ENCODE measurements around the gene NIP7. TPM values are rescaled to one million over a fixed set of nuclear protein-coding genes. Genes with fewer than 3 reads are reported as not detected.

NIP7 gene
- total RNA-seq, 6 experiments from 2014 or later = 34.7 to 43.5 (median 37.1) TPM

- H3K4me1 Mint-ChIP-seq (ENCODE audit: low read depth) = peaks cover 6% of the 10 kb centered on the region; the same call in 1 of the 2 replicates
- H3K36me3 Mint-ChIP-seq (ENCODE audit: low read depth) = peaks cover 11% of the 10 kb centered on the region; the same call in 1 of the 2 replicates
- no peak for DNase-seq
- no peak for TF ChIP-seq CTCF (IDR thresholded peaks at IDR 0.05)
- no peaks in the 10 kb centered on the region; the same call in 1 of the 2 replicates for H3K27me3 Mint-ChIP-seq (ENCODE audit: insufficient read depth)
- H3K4me3 Mint-ChIP-seq = no peak overlapping the region
- no peak overlapping the region for H3K27ac Mint-ChIP-seq
- no peaks in the 10 kb centered on the region for H3K9me3 Mint-ChIP-seq
These were observed 38.4 kb upstream of the NIP7 start for GRCh38 chr16:69301187-69301586.

DNA sequence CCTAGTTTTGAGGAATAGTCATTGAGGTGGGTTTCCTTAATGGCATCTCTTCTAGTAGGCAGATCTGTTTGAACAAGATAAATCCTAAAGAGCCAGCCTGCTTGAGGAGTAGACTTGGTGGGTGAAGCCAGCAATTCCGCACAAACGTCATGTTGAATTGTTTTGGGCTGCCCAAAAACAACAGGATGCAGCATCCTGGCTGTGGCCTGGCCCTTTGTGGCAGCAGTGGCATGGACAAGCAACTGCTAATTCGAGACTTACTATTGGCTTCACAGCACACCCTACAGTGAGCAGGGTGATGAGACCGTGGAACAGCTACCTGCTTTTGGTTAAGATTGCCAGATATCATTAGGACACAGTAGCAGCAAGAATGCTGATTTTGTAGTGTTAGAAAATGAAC is 37.7 kb upstream of the NIP7 start:
- Mint-ChIP-seq H3K4me1 (ENCODE audit: low read depth) (peaks cover 9% of the 10 kb centered on the region; the same call in 1 of the 2 replicates), H3K27me3 (ENCODE audit: insufficient read depth) (no peaks in the 10 kb centered on the region; the same call in 1 of the 2 replicates), H3K27ac (no peak overlapping the region), H3K4me3 (no peak overlapping the region), H3K9me3 (no peaks in the 10 kb centered on the region), H3K36me3 (ENCODE audit: low read depth) (peaks cover 11% of the 10 kb centered on the region; the same call in 1 of the 2 replicates)
- TF ChIP-seq CTCF (IDR thresholded peaks at IDR 0.05) = no peak
- no peak for DNase-seq

- Mint-ChIP-seq H3K27ac (no peak overlapping the region), H3K4me1 (ENCODE audit: low read depth) (peaks cover 9% of the 10 kb centered on the region; the same call in 1 of the 2 replicates), H3K9me3 (no peaks in the 10 kb centered on the region), H3K27me3 (ENCODE audit: insufficient read depth) (no peaks in the 10 kb centered on the region; the same call in 1 of the 2 replicates), H3K36me3 (ENCODE audit: low read depth) (peaks cover 11% of the 10 kb centered on the region; the same call in 1 of the 2 replicates), H3K4me3 (no peak overlapping the region)
- TF ChIP-seq CTCF (IDR thresholded peaks at IDR 0.05) = no peak
- no peak for DNase-seq
These were observed 37.3 kb upstream of the NIP7 start for GRCh38 chr16:69302301-69302700.

DNA sequence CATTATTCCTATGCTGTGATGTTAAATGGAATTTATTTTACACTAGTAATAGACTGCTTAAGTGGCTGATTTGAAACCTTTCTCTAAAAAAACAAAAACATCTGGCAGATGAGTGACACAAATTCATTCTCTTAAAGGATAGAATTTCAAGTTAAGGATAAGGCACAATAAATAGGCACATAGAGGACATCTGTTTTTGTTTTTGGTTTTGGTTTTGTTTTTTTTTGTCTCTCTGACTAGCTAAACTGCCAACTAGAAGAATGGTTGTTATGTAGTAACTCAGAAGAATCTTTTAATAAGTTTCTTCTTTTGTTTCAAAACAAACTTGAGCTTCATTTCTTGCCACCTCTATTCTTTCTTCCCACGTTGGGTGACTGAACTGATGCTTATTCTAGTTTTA is 33.5 kb upstream of the NIP7 start:
- Mint-ChIP-seq H3K9me3 (no peaks in the 10 kb centered on the region), H3K27me3 (ENCODE audit: insufficient read depth) (peaks cover 4% of the 10 kb centered on the region; the same call in 1 of the 2 replicates), H3K36me3 (ENCODE audit: low read depth) (peaks cover 17% of the 10 kb centered on the region; the same call in 1 of the 2 replicates), H3K4me1 (ENCODE audit: low read depth) (peaks cover 14% of the 10 kb centered on the region), H3K4me3 (no peak overlapping the region), H3K27ac (no peak overlapping the region)
- no peak for DNase-seq
- no peak for TF ChIP-seq CTCF (IDR thresholded peaks at IDR 0.05)

DNA sequence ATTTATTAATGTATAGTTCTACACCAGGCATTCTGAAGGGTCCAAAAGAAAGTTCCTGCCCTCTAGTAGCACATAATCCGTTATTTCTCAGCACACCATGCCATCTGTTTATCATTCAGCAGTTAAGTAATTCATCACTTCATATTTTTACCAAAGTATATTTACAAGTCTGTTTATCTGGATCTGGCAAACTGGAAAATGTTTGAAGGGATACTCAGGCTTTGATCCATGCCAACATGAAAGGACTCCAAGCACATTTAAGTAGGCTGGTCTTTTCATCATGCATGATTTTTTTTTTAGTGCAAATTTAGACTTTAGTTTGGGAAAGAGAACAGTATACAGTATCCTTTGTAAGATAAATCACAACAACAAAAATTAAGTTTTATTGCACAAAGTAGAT is 32.5 kb upstream of the NIP7 start:
- no peaks in the 10 kb centered on the region for H3K9me3 Mint-ChIP-seq
- no peak overlapping the region for H3K27ac Mint-ChIP-seq
- peaks cover 9% of the 10 kb centered on the region for H3K27me3 Mint-ChIP-seq (ENCODE audit: insufficient read depth)
- H3K4me3 Mint-ChIP-seq = no peak overlapping the region
- H3K4me1 Mint-ChIP-seq (ENCODE audit: low read depth) = peaks cover 16% of the 10 kb centered on the region
- no peak for DNase-seq
- TF ChIP-seq CTCF (IDR thresholded peaks at IDR 0.05) = no peak
- peaks cover 18% of the 10 kb centered on the region for H3K36me3 Mint-ChIP-seq (ENCODE audit: low read depth)

DNA sequence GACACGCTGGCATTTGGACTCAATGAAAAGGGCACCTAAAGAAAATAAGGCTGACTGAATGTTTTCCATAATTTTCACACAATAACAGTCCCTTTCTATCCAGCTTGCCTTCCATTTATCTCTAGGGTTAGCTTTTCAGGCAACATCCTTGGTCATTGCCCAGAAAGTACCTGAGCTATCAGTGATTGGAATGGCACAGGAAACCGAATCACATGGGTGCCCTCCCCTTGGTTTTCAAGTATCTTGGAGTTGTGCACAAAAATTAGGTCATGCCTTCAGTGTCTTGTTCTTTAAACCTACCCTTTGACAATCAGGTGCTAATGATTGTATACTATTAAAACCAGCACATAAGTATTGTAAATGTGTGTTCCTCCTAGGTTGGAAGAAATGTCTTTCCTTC is 31.7 kb upstream of the NIP7 start:
- no peaks in the 10 kb centered on the region for H3K9me3 Mint-ChIP-seq
- TF ChIP-seq CTCF (IDR thresholded peaks at IDR 0.05) = no peak
- H3K36me3 Mint-ChIP-seq (ENCODE audit: low read depth) = peaks cover 18% of the 10 kb centered on the region
- peaks cover 21% of the 10 kb centered on the region for H3K4me1 Mint-ChIP-seq (ENCODE audit: low read depth)
- H3K27ac Mint-ChIP-seq = no peak overlapping the region
- DNase-seq = no peak
- H3K27me3 Mint-ChIP-seq (ENCODE audit: insufficient read depth) = peaks cover 10% of the 10 kb centered on the region
- H3K4me3 Mint-ChIP-seq = no peak overlapping the region
